ENCODE data around the gene CS. TPM values are rescaled to one million over a fixed set of nuclear protein-coding genes. Genes with fewer than 3 reads are reported as not detected.

CS gene
- total RNA-seq, 2 donors from 2014 or later = 319 to 351 TPM

GRCh38 chr12:56247923-56248322 lies 52.2 kb downstream of the CS start:
- Mint-ChIP-seq H3K9me3 (no peaks in the 10 kb centered on the region), H3K36me3 (no peaks in the 10 kb centered on the region), H3K27ac (no peak overlapping the region)
- ATAC-seq (no peak), DNase-seq (ENCODE audit: low spot score in 2 of 2) (no peak)

DNA sequence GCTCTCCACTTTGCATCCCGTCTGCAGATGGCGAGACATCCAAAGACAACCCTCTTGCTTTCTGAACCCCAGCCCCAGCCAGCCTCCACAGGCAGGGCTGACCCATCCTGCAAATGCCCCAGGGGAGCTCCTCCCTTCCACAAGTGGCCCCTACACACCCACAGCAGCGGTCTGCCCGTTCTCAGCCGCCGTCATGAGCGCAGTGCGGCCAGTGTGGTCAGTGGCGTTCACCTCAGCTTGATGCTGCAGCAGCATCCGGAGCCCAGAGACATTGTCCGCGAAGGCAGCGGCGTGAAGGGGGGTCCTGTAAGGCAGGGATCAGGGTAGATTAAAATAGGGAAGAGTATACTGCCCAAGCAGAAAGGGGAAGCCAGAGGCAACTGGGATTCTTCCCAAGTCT lies 55.6 kb downstream of the CS start:
- Mint-ChIP-seq H3K36me3 (no peaks in the 10 kb centered on the region), H3K27ac (peak overlapping the region in 1 of 2 donors; percentile 85), H3K9me3 (no peaks in the 10 kb centered on the region)
- ATAC-seq (no peak), DNase-seq (ENCODE audit: low spot score in 2 of 2) (no peak)

GRCh38 chr12:56243731-56244181 lies 56.4 kb downstream of the CS start:
- DNase-seq (ENCODE audit: low spot score in 2 of 2) (no peak), ATAC-seq (no peak)
- Mint-ChIP-seq H3K9me3 (no peaks in the 10 kb centered on the region), H3K27ac (peak overlapping the region in 1 of 2 donors; percentile 52), H3K36me3 (no peaks in the 10 kb centered on the region)

DNA sequence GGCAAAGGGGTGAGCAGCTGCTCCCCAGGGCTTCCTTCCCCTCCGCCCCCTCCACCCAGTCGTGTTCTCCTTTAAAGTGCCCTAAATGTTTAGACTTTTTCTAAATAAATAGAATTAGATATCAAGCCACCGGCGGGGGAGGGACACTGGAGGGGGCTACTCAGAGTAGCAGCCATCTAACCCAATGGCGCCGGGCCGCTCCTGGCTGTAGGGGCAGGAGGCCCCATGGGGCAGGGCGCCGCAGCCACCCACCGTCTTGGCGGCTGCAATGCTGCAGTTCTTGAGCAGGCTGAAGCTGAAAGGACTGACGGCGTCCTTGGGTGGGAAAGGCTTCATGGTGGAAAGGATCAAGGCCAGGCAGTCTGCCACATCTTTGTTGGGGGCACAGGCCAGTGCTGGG lies 57.1 kb downstream of the CS start:
- Mint-ChIP-seq H3K9me3 (no peaks in the 10 kb centered on the region), H3K27ac (peak overlapping the region in 1 of 2 donors; percentile 44), H3K36me3 (no peaks in the 10 kb centered on the region)
- ATAC-seq (no peak), DNase-seq (ENCODE audit: low spot score in 2 of 2) (no peak)

DNA sequence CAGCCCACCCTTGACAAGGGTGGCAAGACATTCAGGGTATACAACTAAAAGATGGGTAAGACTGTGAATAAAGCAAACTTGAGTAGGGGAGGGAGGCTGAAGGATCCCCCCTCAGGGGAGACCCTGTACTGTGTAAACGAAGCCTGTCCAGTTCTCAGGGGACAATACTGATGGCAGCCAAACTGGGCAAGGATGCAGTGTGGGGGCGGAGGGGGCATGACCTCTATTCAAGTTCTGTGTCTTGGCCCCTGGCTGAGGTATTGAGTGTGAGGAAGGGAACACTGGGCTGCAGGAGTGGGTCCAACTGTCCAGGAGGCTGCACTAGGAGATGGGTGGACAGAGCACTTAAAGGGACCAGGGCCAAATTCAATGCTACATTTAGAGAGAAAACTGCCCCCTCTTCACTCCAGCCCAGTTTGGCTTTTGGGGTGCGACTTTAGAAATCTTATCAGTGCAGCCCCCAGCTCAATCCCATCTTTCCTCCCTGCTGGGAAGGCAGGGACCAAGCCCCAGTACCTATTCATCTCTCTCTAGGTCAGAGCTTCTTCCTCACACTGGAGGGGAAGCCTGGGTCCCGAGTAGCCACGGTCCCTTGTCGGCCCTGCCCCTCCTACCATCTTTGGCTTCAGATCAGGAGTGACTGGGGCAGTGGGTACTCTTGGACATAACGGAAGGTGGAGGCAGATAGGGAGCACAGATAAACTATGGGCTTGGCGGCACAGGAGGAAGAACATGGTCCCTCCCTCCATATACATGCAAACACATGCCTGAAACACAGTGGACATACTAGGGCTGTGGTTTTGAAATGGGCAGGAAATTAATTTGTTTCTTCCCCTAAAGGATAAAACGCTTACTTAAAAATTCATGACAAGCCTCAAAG lies 58.5 kb downstream of the CS start:
- DNase-seq (ENCODE audit: low spot score in 2 of 2) (no peak), ATAC-seq (no peak)
- Mint-ChIP-seq H3K9me3 (no peaks in the 10 kb centered on the region), H3K27ac (peak overlapping the region; percentile 39 to 44), H3K36me3 (no peaks in the 10 kb centered on the region)

- no peak for ATAC-seq
- H3K27ac Mint-ChIP-seq = no peak overlapping the region
Measured at GRCh38 chr12:56237552-56237951, 62.6 kb downstream of the CS start.

GRCh38 chr12:56236985-56237384 lies 63.1 kb downstream of the CS start:
- no peak for DNase-seq (ENCODE audit: low spot score in 2 of 2)
- Mint-ChIP-seq H3K36me3 (no peaks in the 10 kb centered on the region), H3K27ac (no peak overlapping the region), H3K9me3 (no peaks in the 10 kb centered on the region)
- no peak for ATAC-seq

More at GRCh38 chr12:56237552-56237951, 62.6 kb downstream of the CS start:
- no peaks in the 10 kb centered on the region for H3K9me3 Mint-ChIP-seq
- DNase-seq (ENCODE audit: low spot score in 2 of 2) = no peak
- no peaks in the 10 kb centered on the region for H3K36me3 Mint-ChIP-seq

DNA sequence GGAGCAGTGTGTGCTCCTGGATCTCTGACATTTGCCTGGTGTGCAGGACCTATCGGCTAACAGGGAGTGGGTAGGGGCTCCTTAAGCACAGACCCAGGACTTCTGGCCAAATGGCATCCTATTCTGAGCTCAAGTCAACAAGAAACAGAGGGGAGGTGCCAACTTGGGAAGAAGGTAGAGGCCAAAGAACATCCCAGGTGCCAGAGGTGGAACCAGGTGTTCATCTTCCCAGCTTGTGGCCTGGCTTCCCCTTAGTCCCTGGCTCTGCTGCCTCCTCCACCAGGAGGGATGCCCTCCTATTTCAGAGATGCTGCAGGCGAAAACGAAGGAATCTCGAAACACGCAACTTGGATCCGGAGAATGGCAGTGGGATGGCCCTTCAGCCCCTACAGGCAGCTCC lies 64.0 kb downstream of the CS start:
- ATAC-seq = no peak
- H3K36me3 Mint-ChIP-seq = no peaks in the 10 kb centered on the region
- no peak for DNase-seq (ENCODE audit: low spot score in 2 of 2)
- peak overlapping the region in 1 of 2 donors; percentile 44 for H3K27ac Mint-ChIP-seq
- no peaks in the 10 kb centered on the region for H3K9me3 Mint-ChIP-seq

DNA sequence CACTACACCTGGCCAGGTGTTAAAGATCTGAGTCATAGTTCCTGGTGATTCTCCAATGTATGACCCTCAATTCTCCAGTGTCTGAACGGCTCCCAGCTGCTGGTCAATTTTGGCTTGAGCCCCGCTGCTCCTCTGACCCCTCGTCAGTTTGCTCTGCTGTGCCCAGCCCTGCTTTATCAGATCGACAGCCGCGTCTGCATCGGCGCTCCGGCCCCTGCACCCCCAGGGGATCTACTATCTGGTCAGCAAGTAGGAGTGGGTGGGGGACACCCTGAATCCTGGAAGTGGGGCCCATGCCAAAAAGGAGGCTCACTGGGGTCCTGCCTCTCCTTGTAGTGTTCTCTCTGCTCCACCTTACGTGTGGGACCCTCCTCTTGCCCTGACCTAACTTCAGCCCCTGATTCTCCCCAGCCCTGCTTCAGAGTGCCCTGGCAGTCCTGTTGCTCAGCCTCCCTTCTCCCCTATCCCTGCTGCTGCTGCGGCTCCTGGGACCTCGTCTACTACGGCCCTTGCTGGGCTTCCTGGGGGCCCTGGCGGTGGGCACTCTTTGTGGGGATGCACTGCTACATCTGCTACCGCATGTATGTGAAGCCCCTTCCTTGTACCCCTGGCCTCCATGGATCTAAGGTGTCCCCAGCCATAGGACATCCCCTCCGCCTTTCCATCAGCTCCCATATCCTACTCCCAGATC lies 65.2 kb downstream of the CS start:
- H3K9me3 Mint-ChIP-seq = no peaks in the 10 kb centered on the region
- H3K27ac Mint-ChIP-seq = peak overlapping the region in 1 of 2 donors; percentile 28
- ATAC-seq (no peak), DNase-seq (ENCODE audit: low spot score in 2 of 2) (no peak)
- no peaks in the 10 kb centered on the region for H3K36me3 Mint-ChIP-seq

- ATAC-seq (no peak), DNase-seq (ENCODE audit: low spot score in 2 of 2) (no peak)
- Mint-ChIP-seq H3K9me3 (no peaks in the 10 kb centered on the region), H3K36me3 (no peaks in the 10 kb centered on the region), H3K27ac (no peak overlapping the region)
Measured at GRCh38 chr12:56231184-56231582, 68.9 kb downstream of the CS start.

DNA sequence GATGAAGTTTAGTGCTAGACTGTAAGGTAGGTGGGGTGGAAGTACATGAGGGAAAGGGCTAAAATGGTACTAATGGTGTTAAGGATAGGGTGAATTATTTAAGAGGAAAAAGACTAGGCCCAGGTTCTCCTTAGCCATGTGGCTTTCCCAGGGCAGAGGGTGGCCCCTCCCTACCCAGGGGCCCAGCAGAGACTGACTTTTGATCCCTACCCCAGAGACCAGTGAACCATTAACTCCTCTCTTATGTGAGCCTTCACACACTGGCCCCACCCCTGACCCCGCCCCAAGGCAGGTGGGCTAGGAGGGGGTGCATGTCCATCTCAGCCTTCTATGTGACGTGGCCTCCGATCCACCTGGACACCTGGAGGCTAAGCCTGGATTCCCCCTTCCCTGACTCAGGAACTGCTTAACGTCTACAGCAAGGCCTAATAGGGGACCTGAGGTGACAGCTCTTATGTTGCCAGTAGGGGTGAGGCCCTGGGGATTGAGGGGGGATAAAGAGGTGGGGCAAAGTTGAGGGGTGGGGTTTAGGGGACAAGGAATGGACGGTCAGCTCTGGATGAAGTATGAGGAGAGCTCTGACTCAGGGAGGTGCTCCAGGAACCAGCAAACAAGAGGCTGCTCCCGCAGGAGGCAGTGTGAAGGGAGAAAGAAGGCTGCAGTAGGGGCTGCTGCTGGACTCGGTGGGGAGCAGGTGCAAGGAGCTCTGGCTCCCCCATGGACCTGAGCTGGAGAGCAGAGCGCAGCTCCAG lies 69.5 kb downstream of the CS start:
- Mint-ChIP-seq H3K36me3 (no peaks in the 10 kb centered on the region), H3K9me3 (no peaks in the 10 kb centered on the region), H3K27ac (no peak overlapping the region)
- DNase-seq (ENCODE audit: low spot score in 2 of 2) (no peak), ATAC-seq (no peak)

DNA sequence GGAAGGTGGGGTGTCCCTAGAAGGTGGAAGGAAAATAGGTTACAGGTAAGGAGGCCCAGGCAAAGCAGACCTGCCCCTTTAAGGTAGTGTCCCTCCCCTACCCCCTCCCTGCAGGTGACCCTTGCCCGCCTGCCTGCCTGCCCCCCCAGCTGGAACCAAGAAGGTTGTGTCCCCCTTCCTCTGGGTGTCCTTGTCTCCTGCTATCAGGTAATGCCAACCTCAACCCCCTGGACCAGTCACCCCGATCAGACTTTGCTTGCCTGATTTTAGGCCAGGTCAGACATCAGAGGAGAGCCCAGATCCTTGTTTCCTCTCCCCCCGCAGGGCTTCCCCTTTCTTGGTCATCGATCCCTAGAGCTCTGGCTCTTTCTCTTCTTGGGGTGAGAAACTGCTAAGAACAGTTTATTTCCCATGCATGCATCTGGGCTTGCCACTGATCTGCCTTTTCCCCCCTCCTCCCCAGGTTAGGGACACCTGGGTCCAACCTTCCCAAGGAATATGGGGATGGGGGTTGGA lies 70.2 kb downstream of the CS start, which contains the start of gene SLC39A5:
SLC39A5 (plus strand) TSS at position 136 of the 516 bp plus-strand sequence. CDS start 1,224 bp downstream, outside the sequence.
- no peaks in the 10 kb centered on the region for H3K9me3 Mint-ChIP-seq
- H3K27ac Mint-ChIP-seq = no peak within 1 kb of the TSS
- no peaks in the 10 kb centered on the region for H3K36me3 Mint-ChIP-seq
- no peak for DNase-seq (ENCODE audit: low spot score in 2 of 2)
- ATAC-seq = no peak

- no peaks in the 10 kb centered on the region for H3K9me3 Mint-ChIP-seq
- H3K27ac Mint-ChIP-seq = no peak overlapping the region
- H3K36me3 Mint-ChIP-seq = no peaks in the 10 kb centered on the region
- DNase-seq (ENCODE audit: low spot score in 2 of 2) (no peak), ATAC-seq (no peak)
Measured at GRCh38 chr12:56229082-56229481, 71.0 kb downstream of the CS start.

DNA sequence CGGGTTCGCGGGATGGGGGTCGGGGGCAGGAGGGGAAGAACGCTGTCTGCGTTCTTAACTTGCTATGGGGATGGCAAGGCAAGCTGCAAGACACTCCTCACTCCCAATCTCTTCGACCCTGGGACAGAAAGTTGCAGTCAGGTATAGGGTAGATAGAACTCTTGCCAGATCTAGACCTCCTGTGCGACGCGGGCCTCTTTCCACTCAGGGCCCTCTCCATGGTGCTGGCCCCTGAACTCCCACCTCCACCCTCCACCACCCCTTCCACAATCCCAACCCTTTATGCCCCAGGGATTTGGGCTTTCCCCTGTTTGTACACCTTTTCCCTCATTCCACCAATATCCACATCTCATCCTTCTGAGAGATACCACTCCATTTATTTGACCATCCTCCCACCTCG lies 75.2 kb downstream of the CS start:
- Mint-ChIP-seq H3K36me3 (peaks cover 12 to 13% of the 10 kb centered on the region in 2 donors), H3K9me3 (no peaks in the 10 kb centered on the region), H3K27ac (peak overlapping the region; percentile 85 to 87)
- ATAC-seq (no peak), DNase-seq (ENCODE audit: low spot score in 2 of 2) (no peak)

GRCh38 chr12:56224102-56224701 lies 75.9 kb downstream of the CS start, which contains the start of gene NABP2:
TSS of gene NABP2 (plus strand) at chr12:56224342. CDS start at chr12:56224857, 515 bp downstream.
- DNase-seq (ENCODE audit: low spot score in 2 of 2) = peak; percentile 96

GRCh38 chr12:56223571-56224101 lies 76.5 kb downstream of the CS start:
- no peak for DNase-seq (ENCODE audit: low spot score in 2 of 2)
- ATAC-seq = no peak
- H3K27ac Mint-ChIP-seq = peak overlapping the region in 1 of 2 donors; percentile 87

More at GRCh38 chr12:56224102-56224701, 75.9 kb downstream of the CS start, which contains the start of gene NABP2:
- peak; percentile 88 for ATAC-seq
- Mint-ChIP-seq H3K36me3 (peaks cover 12 to 13% of the 10 kb centered on the region in 2 donors), H3K9me3 (no peaks in the 10 kb centered on the region), H3K27ac (peak within 1 kb of the TSS; percentile 85 to 87)

More at GRCh38 chr12:56223571-56224101, 76.5 kb downstream of the CS start:
- Mint-ChIP-seq H3K9me3 (no peaks in the 10 kb centered on the region), H3K36me3 (peaks cover 12 to 13% of the 10 kb centered on the region in 2 donors)
